ENCODE measurements around the gene SHTN1.

- TF ChIP-seq, protein P1, sequence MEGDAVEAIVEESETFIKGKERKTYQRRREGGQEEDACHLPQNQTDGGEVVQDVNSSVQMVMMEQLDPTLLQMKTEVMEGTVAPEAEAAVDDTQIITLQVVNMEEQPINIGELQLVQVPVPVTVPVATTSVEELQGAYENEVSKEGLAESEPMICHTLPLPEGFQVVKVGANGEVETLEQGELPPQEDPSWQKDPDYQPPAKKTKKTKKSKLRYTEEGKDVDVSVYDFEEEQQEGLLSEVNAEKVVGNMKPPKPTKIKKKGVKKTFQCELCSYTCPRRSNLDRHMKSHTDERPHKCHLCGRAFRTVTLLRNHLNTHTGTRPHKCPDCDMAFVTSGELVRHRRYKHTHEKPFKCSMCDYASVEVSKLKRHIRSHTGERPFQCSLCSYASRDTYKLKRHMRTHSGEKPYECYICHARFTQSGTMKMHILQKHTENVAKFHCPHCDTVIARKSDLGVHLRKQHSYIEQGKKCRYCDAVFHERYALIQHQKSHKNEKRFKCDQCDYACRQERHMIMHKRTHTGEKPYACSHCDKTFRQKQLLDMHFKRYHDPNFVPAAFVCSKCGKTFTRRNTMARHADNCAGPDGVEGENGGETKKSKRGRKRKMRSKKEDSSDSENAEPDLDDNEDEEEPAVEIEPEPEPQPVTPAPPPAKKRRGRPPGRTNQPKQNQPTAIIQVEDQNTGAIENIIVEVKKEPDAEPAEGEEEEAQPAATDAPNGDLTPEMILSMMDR (conservative IDR thresholded peaks at IDR 0.05; ENCODE audit: low read length), result no peak
- TF ChIP-seq EZH2phosphoT487 (IDR thresholded peaks at IDR 0.05; ENCODE audit: borderline replicate concordance), result no peak
These were observed 8.0 kb downstream of the SHTN1 start for GRCh38 chr10:116997015-116997414.
